ENCODE results near the gene LGALS1.

LGALS1 gene

GRCh38 chr22:37725551-37726240 lies 50.3 kb downstream of the LGALS1 start:
- no peak for DNase-seq (ENCODE audit: low spot score)

GRCh38 chr22:37726241-37726887 lies 50.9 kb downstream of the LGALS1 start:
- peak; percentile 39 for DNase-seq (ENCODE audit: low spot score)

GRCh38 chr22:37728620-37729019 lies 53.2 kb downstream of the LGALS1 start:
- no peak for DNase-seq (ENCODE audit: low spot score)
